Measurements from ENCODE around the gene PCNX2.

The PCNX2 gene

GRCh38 chr1:232983375-232983774, 312.1 kb downstream of the PCNX2 start:
- H3K9me3 ChIP-seq (ENCODE audit: insufficient read depth, low read depth, low read length): no peaks in the 10 kb centered on the region
- no peak overlapping the region for H3K9ac ChIP-seq (ENCODE audit: low read length)
- no peak for DNase-seq
- H4K8ac ChIP-seq (ENCODE audit: low read depth, low read length): no peak overlapping the region
- H3K4me2 ChIP-seq (ENCODE audit: low read length): no peak overlapping the region
- H4K12ac ChIP-seq (ENCODE audit: low read depth, low read length): no peak overlapping the region
- no peak overlapping the region for H4K91ac ChIP-seq (ENCODE audit: low read depth, low read length)
- no peak overlapping the region for H3K14ac ChIP-seq (ENCODE audit: low read length)
- H3K79me1 ChIP-seq (ENCODE audit: low read length): no peaks in the 10 kb centered on the region
- H3K18ac ChIP-seq (ENCODE audit: low read length): no peak overlapping the region
- H3K4me1 ChIP-seq (ENCODE audit: control insufficient read depth in 1 of 2, insufficient read depth in 2 of 2, low read length in 2 of 2): peaks cover 0 to 3% of the 10 kb centered on the region in 2 experiments
- H3K4ac ChIP-seq (ENCODE audit: low read depth, low read length): no peak overlapping the region
- no peak overlapping the region for H3K23ac ChIP-seq (ENCODE audit: low read length)
- H3K36me3 ChIP-seq (ENCODE audit: control insufficient read depth in 1 of 2, insufficient read depth in 2 of 2, low read length in 2 of 2): no peaks in the 10 kb centered on the region
- H3K27ac ChIP-seq (ENCODE audit: low read depth, low read length): no peak overlapping the region
- H2BK5ac ChIP-seq (ENCODE audit: low read depth, low read length, poor library complexity): no peak overlapping the region
- H3K79me2 ChIP-seq (ENCODE audit: control insufficient read depth, insufficient read depth, low read length, poor library complexity): no peaks in the 10 kb centered on the region
- no peak overlapping the region for H3K4me3 ChIP-seq (ENCODE audit: low read depth, low read length)
- no peak overlapping the region for H2BK120ac ChIP-seq (ENCODE audit: insufficient read depth, low read length, poor library complexity)
- H2AK5ac ChIP-seq (ENCODE audit: low read length): no peak overlapping the region
- no CpG with 5 or more reads among the region's 14 CpGs for WGBS (ENCODE audit: extremely low coverage, insufficient coverage, insufficient read length)
- H2AFZ ChIP-seq (ENCODE audit: insufficient read depth, low read length, poor library complexity): no peak overlapping the region
- H2BK12ac ChIP-seq (ENCODE audit: low read length): no peak overlapping the region
- no peaks in the 10 kb centered on the region for H3K27me3 ChIP-seq (ENCODE audit: insufficient read depth, low read length)

GRCh38 chr1:232982238-232982944, 313.1 kb downstream of the PCNX2 start:
- no peaks in the 10 kb centered on the region for H3K9me3 ChIP-seq (ENCODE audit: insufficient read depth, low read depth, low read length)
- no peak overlapping the region for H4K12ac ChIP-seq (ENCODE audit: low read depth, low read length)
- no peak overlapping the region for H2AFZ ChIP-seq (ENCODE audit: insufficient read depth, low read length, poor library complexity)
- no peaks in the 10 kb centered on the region for H3K79me1 ChIP-seq (ENCODE audit: low read length)
- H3K14ac ChIP-seq (ENCODE audit: low read length): no peak overlapping the region
- no CpG with 5 or more reads among the region's 13 CpGs for WGBS (ENCODE audit: extremely low coverage, insufficient coverage, insufficient read length)
- peaks cover 0 to 3% of the 10 kb centered on the region in 2 experiments for H3K4me1 ChIP-seq (ENCODE audit: control insufficient read depth in 1 of 2, insufficient read depth in 2 of 2, low read length in 2 of 2)
- no peak overlapping the region for H3K23ac ChIP-seq (ENCODE audit: low read length)
- no peak overlapping the region for H4K91ac ChIP-seq (ENCODE audit: low read depth, low read length)
- no peak overlapping the region for H3K4ac ChIP-seq (ENCODE audit: low read depth, low read length)
- H3K4me2 ChIP-seq (ENCODE audit: low read length): no peak overlapping the region
- H2AK5ac ChIP-seq (ENCODE audit: low read length): no peak overlapping the region
- no peak overlapping the region for H2BK12ac ChIP-seq (ENCODE audit: low read length)
- no peak overlapping the region for H2BK5ac ChIP-seq (ENCODE audit: low read depth, low read length, poor library complexity)
- H4K8ac ChIP-seq (ENCODE audit: low read depth, low read length): no peak overlapping the region
- no peak overlapping the region for H3K27ac ChIP-seq (ENCODE audit: low read depth, low read length)
- H3K9ac ChIP-seq (ENCODE audit: low read length): no peak overlapping the region
- H3K79me2 ChIP-seq (ENCODE audit: control insufficient read depth, insufficient read depth, low read length, poor library complexity): no peaks in the 10 kb centered on the region
- H3K4me3 ChIP-seq (ENCODE audit: low read depth, low read length): no peak overlapping the region
- peaks cover 0 to 3% of the 10 kb centered on the region in 2 experiments for H3K36me3 ChIP-seq (ENCODE audit: control insufficient read depth in 1 of 2, insufficient read depth in 2 of 2, low read length in 2 of 2)
- H3K18ac ChIP-seq (ENCODE audit: low read length): no peak overlapping the region
- DNase-seq: peak; percentile 57 to 80
- no peak overlapping the region for H2BK120ac ChIP-seq (ENCODE audit: insufficient read depth, low read length, poor library complexity)
- H3K27me3 ChIP-seq (ENCODE audit: insufficient read depth, low read length): no peaks in the 10 kb centered on the region

DNA sequence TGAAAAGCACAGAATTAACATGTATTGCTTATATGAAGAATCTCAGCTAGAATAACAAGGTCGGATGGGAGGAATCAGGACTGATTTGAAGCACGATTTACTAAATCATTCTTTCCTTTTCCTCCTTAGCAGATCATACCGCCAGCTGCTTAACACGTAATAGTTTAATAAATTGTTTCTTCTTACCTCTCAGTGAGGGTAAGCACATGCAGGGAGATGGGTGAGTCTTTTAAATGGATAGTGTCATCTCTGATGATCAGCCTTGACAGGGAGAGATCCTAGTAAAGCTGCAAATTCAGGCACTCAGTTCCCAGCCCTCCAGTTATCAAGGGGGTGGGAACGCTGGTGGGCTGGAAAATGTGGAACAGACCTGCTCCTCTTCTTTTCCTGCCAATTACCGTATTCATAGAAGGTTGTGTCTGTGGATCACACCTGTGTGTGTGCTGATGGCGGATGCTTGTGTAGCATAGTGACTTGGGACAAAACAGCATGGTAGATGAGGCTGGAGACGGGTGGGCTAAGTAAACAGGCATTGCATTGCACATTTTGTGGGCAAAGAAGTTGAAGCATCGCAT, 314.5 kb downstream of the PCNX2 start:
- no CpG with 5 or more reads among the region's 9 CpGs for WGBS (ENCODE audit: extremely low coverage, insufficient coverage, insufficient read length)
- Histone ChIP-seq H2BK5ac (ENCODE audit: low read depth, low read length, poor library complexity) (no peak overlapping the region), H3K36me3 (ENCODE audit: control insufficient read depth in 1 of 2, insufficient read depth in 2 of 2, low read length in 2 of 2) (peaks cover 9 to 10% of the 10 kb centered on the region in 2 experiments), H2AFZ (ENCODE audit: insufficient read depth, low read length, poor library complexity) (no peak overlapping the region), H3K79me1 (ENCODE audit: low read length) (no peaks in the 10 kb centered on the region), H3K9ac (ENCODE audit: low read length) (no peak overlapping the region), H3K18ac (ENCODE audit: low read length) (no peak overlapping the region), H3K79me2 (ENCODE audit: control insufficient read depth, insufficient read depth, low read length, poor library complexity) (no peaks in the 10 kb centered on the region), H3K4me3 (ENCODE audit: low read depth, low read length) (no peak overlapping the region), H3K4me1 (ENCODE audit: control insufficient read depth in 1 of 2, insufficient read depth in 2 of 2, low read length in 2 of 2) (peaks cover 0 to 3% of the 10 kb centered on the region in 2 experiments), H3K14ac (ENCODE audit: low read length) (no peak overlapping the region), H2BK120ac (ENCODE audit: insufficient read depth, low read length, poor library complexity) (no peak overlapping the region), H3K9me3 (ENCODE audit: insufficient read depth, low read depth, low read length) (no peaks in the 10 kb centered on the region), H3K4me2 (ENCODE audit: low read length) (no peak overlapping the region), H3K4ac (ENCODE audit: low read depth, low read length) (no peak overlapping the region), H2AK5ac (ENCODE audit: low read length) (no peak overlapping the region), H3K23ac (ENCODE audit: low read length) (no peak overlapping the region), H3K27me3 (ENCODE audit: insufficient read depth, low read length) (no peaks in the 10 kb centered on the region), H4K12ac (ENCODE audit: low read depth, low read length) (no peak overlapping the region), H2BK12ac (ENCODE audit: low read length) (no peak overlapping the region), H4K91ac (ENCODE audit: low read depth, low read length) (no peak overlapping the region), H3K27ac (ENCODE audit: low read depth, low read length) (no peak overlapping the region), H4K8ac (ENCODE audit: low read depth, low read length) (no peak overlapping the region)
- no peak for DNase-seq

DNA sequence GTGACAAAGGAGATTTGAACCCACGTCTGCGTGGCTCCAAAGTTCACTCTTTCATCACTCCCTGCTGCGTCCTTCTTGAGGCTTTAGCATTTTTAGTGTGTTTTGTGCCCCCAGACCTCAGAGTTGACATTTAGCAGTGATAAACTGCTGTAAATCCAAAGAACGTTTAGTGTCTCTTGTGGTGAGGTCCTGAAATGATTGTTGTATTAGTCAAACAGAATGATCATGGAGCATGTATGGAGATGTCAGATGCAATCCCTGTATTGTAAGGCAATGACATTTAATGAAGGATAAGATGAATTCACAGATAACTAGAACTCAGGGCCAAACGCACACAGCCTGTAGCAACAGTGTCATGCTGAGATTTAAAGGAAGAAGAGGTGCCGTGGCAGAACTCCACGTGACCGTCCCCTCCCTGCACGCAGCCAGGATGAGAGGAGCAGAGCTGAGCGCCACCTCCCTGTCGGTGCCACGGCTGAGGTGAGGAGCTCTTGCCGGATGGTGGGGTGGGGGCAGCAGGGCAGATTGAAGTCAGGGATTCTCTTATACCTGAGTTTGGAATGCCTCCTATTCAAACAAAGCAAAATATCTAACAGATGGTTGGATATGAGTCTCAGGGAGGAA, 315.1 kb downstream of the PCNX2 start:
- Histone ChIP-seq H3K4ac (ENCODE audit: low read depth, low read length) (no peak overlapping the region), H3K18ac (ENCODE audit: low read length) (no peak overlapping the region), H3K36me3 (ENCODE audit: control insufficient read depth in 1 of 2, insufficient read depth in 2 of 2, low read length in 2 of 2) (peaks cover 9 to 10% of the 10 kb centered on the region in 2 experiments), H3K14ac (ENCODE audit: low read length) (no peak overlapping the region), H3K9ac (ENCODE audit: low read length) (no peak overlapping the region), H4K12ac (ENCODE audit: low read depth, low read length) (no peak overlapping the region), H2BK12ac (ENCODE audit: low read length) (no peak overlapping the region), H3K27me3 (ENCODE audit: insufficient read depth, low read length) (no peaks in the 10 kb centered on the region), H3K27ac (ENCODE audit: low read depth, low read length) (no peak overlapping the region), H3K23ac (ENCODE audit: low read length) (no peak overlapping the region), H4K8ac (ENCODE audit: low read depth, low read length) (no peak overlapping the region), H3K4me2 (ENCODE audit: low read length) (no peak overlapping the region), H3K9me3 (ENCODE audit: insufficient read depth, low read depth, low read length) (no peaks in the 10 kb centered on the region), H3K4me3 (ENCODE audit: low read depth, low read length) (no peak overlapping the region), H3K79me1 (ENCODE audit: low read length) (no peaks in the 10 kb centered on the region), H3K79me2 (ENCODE audit: control insufficient read depth, insufficient read depth, low read length, poor library complexity) (no peaks in the 10 kb centered on the region), H2AFZ (ENCODE audit: insufficient read depth, low read length, poor library complexity) (no peak overlapping the region), H2AK5ac (ENCODE audit: low read length) (no peak overlapping the region), H3K4me1 (ENCODE audit: control insufficient read depth in 1 of 2, insufficient read depth in 2 of 2, low read length in 2 of 2) (peaks cover 0 to 3% of the 10 kb centered on the region in 2 experiments), H4K91ac (ENCODE audit: low read depth, low read length) (no peak overlapping the region), H2BK120ac (ENCODE audit: insufficient read depth, low read length, poor library complexity) (no peak overlapping the region), H2BK5ac (ENCODE audit: low read depth, low read length, poor library complexity) (no peak overlapping the region)
- peak in 1 of 2 donors; percentile 10 for DNase-seq
- no CpG with 5 or more reads among the region's 13 CpGs for WGBS (ENCODE audit: extremely low coverage, insufficient coverage, insufficient read length)
